ENCODE data around the gene ZNF543.
A peak's percentile ranks its signal among the peaks of the same experiment; 100 is the strongest.

The ZNF543 gene

GRCh38 chr19:57376151-57376550 is 55.9 kb downstream of the ZNF543 start:
- POLR2A ChIA-PET: no interaction called here
- Histone ChIP-seq H3K27ac (ENCODE audit: insufficient read depth in 1 of 2, low read depth in 1 of 2, low read length in 2 of 2, poor library complexity in 1 of 2, severe bottlenecking in 2 of 2) (no peak overlapping the region), H3K27me3 (replicated peaks in 2 of 5; ENCODE audit: control insufficient read depth in 4 of 5, insufficient read depth in 5 of 5, low read length in 4 of 5) (no peaks in the 10 kb centered on the region), H3K4me3 (ENCODE audit: control insufficient read depth in 1 of 7, extremely low read depth in 1 of 7, insufficient read depth in 4 of 7, low read depth in 2 of 7, low read length in 6 of 7) (no peak overlapping the region), H3K9me3 (ENCODE audit: control extremely low read depth in 1 of 5, control insufficient read depth in 4 of 5, insufficient read depth in 2 of 5, low read depth in 1 of 5, low read length in 4 of 5) (peaks cover 2 to 60% (median 44%) of the 10 kb centered on the region in 5 experiments), H3K36me3 (ENCODE audit: control insufficient read depth in 4 of 4, insufficient read depth in 4 of 4, low read length in 3 of 4) (peaks cover 28 to 73% (median 48%) of the 10 kb centered on the region in 4 experiments), H3K4me1 (ENCODE audit: control extremely low read depth in 1 of 4, control insufficient read depth in 4 of 4, insufficient read depth in 4 of 4, low read length in 3 of 4) (no peaks in the 10 kb centered on the region)
- WGBS (ENCODE audit: insufficient coverage): 94% methylated on average over 4 of the region's 6 CpGs
- DNase-seq: no peak
- CTCF ChIA-PET: no interaction called here

DNA sequence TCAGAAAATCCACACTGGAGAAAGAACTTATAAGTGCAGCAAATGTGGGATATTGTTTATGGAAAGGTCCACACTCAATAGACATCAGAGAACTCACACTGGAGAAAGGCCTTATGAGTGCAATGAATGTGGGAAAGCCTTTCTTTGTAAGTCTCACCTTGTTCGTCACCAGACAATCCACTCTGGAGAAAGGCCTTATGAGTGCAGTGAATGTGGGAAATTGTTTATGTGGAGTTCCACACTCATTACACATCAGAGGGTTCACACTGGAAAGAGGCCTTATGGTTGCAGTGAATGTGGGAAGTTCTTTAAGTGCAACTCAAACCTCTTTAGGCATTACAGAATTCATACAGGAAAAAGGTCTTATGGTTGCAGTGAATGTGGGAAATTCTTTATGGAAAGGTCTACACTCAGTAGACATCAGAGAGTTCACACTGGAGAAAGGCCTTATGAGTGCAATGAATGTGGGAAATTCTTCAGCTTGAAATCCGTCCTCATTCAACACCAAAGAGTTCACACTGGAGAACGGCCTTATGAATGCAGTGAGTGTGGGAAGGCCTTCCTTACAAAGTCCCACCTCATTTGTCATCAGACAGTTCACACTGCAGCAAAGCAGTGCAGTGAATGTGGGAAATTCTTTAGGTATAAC is 57.4 kb downstream of the ZNF543 start:
- DNase-seq: no peak
- Histone ChIP-seq H3K4me3 (ENCODE audit: control insufficient read depth in 1 of 7, extremely low read depth in 1 of 7, insufficient read depth in 4 of 7, low read depth in 2 of 7, low read length in 6 of 7) (peak overlapping the region in 1 of 7 experiments; percentile 17), H3K27ac (ENCODE audit: insufficient read depth in 1 of 2, low read depth in 1 of 2, low read length in 2 of 2, poor library complexity in 1 of 2, severe bottlenecking in 2 of 2) (no peak overlapping the region), H3K36me3 (ENCODE audit: control insufficient read depth in 4 of 4, insufficient read depth in 4 of 4, low read length in 3 of 4) (peaks cover 20 to 58% (median 37%) of the 10 kb centered on the region in 4 experiments), H3K4me1 (ENCODE audit: control extremely low read depth in 1 of 4, control insufficient read depth in 4 of 4, insufficient read depth in 4 of 4, low read length in 3 of 4) (no peaks in the 10 kb centered on the region), H3K9me3 (ENCODE audit: control extremely low read depth in 1 of 5, control insufficient read depth in 4 of 5, insufficient read depth in 2 of 5, low read depth in 1 of 5, low read length in 4 of 5) (peaks cover 2 to 58% (median 44%) of the 10 kb centered on the region in 5 experiments), H3K27me3 (replicated peaks in 2 of 5; ENCODE audit: control insufficient read depth in 4 of 5, insufficient read depth in 5 of 5, low read length in 4 of 5) (no peaks in the 10 kb centered on the region)
- CTCF ChIA-PET: no interaction called here
- POLR2A ChIA-PET: no interaction called here
- WGBS (ENCODE audit: insufficient coverage): 100% methylated on average over 2 of the region's 3 CpGs
